Small intestine (tissue), 7 donors: ENCODE measurements around the gene MMP14. TPM values are rescaled to one million over a fixed set of nuclear protein-coding genes. Genes with fewer than 3 reads are reported as not detected.
A peak's percentile ranks its signal among the peaks of the same experiment; 100 is the strongest.
"Not testable (repeated sequence)": the region's sequence is repeated elsewhere in the genome, so short reads cannot be mapped to it uniquely, and the experiment has no call there.

Experiments
- DNase-seq, 2 donors: peaks; one replicate each; pipeline versions ENCODE4 v3.0.0 to v3.0.0-alpha.2; 2013
- FAIRE-seq: peaks from 2 replicates; lab custom pipeline; 2012; peaks lifted over from hg19 to GRCh38; lab: Jason Lieb, UNC
- H3K27ac ChIP-seq, 3 donors: one replicate each; pipeline ENCODE4 v1.5.1; 2013; ENCODE audit warnings: low read length in 2 of 3, mild to moderate bottlenecking in 2 of 3, control low read depth in 1 of 3, inconsistent platforms in 1 of 3, low read depth in 1 of 3, moderate library complexity in 1 of 3
- H3K27me3 ChIP-seq, 3 donors: one replicate each; pipeline ENCODE4 v1.6.1; 2013; ENCODE audit warnings: low read length in 3 of 3, inconsistent platforms in 1 of 3; ENCODE audit not compliant: control insufficient read depth in 3 of 3, insufficient read depth in 3 of 3
- H3K36me3 ChIP-seq, 3 donors: one replicate each; pipeline ENCODE4 v1.6.1; 2013; ENCODE audit warnings: low read length in 3 of 3, inconsistent platforms in 1 of 3, low read depth in 1 of 3, mild to moderate bottlenecking in 1 of 3, moderate library complexity in 1 of 3; ENCODE audit not compliant: control insufficient read depth in 3 of 3, insufficient read depth in 2 of 3
- H3K4me1 ChIP-seq, 3 donors: one replicate each; pipeline ENCODE4 v1.6.1; 2013; ENCODE audit warnings: low read length in 2 of 3, inconsistent platforms in 1 of 3, low read depth in 1 of 3, mild to moderate bottlenecking in 1 of 3, moderate library complexity in 1 of 3; ENCODE audit not compliant: control insufficient read depth in 3 of 3, insufficient read depth in 2 of 3
- H3K4me3 ChIP-seq, 3 donors: one replicate each; pipeline ENCODE4 v1.5.1; 2013; ENCODE audit warnings: low read length in 3 of 3, control low read depth in 1 of 3, inconsistent platforms in 1 of 3, low read depth in 1 of 3, mild to moderate bottlenecking in 1 of 3, moderate library complexity in 1 of 3
- H3K9me3 ChIP-seq, 2 donors: one replicate each; pipeline ENCODE4 v1.6.1; 2013; ENCODE audit warnings: low read depth in 1 of 2, low read length in 1 of 2; ENCODE audit not compliant: control insufficient read depth in 2 of 2, insufficient read depth in 1 of 2
- WGBS, 3 donors: extraction: QIAGEN DNeasy Blood & Tissue Kit; methylation state at CpG; one replicate each; pipeline ENCODE4 v1.1.7; 2013; 5-methylcytosine and 5-hydroxymethylcytosine counted together
- polyA plus RNA-seq, 4 donors: library from polyadenylated mRNA; stranded (reverse) in 3 of 4; unstranded in 1 of 4; fragments of 200-250 nt in 3 of 4; fragments of 120-200 nt in 1 of 4; gene quantifications; one replicate each; pipeline versions ENCODE4 v1.2.1 to v1.2.3, GENCODE V29; 2013
- donor health status: healthy with polysubstance abuse.
- donor health status: control.
- donor health status: control.
- donor health status: Bipolar disorder and iron deficiency.
- donor health status: healthy.

MMP14 gene
- polyA plus RNA-seq, 4 donors, result 6.9 to 105 (median 58.2) TPM

GRCh38 chr14:22852940-22853767, 16.8 kb downstream of the MMP14 start:
- Histone ChIP-seq H3K9me3 (peaks cover 0 to 4% of the 10 kb centered on the region in 2 donors), H3K27ac (peak overlapping the region; percentile 78 to 100 (median 93)), H3K4me3 (peak overlapping the region in 2 of 3 donors; percentile 44 to 61), H3K27me3 (no peaks in the 10 kb centered on the region), H3K36me3 (peaks cover 0 to 8% (median 0%) of the 10 kb centered on the region in 3 donors), H3K4me1 (peaks cover 0 to 46% (median 6%) of the 10 kb centered on the region in 3 donors)
- WGBS, 3 donors, result 0 to 2% (median 1%) methylated on average over 20 of the region's 20 CpGs
- FAIRE-seq, result no peak
- DNase-seq, result peak; percentile 87 to 95

GRCh38 chr14:22854296-22854695, 17.9 kb downstream of the MMP14 start:
- H3K9me3 ChIP-seq, DNase-seq, H3K36me3 ChIP-seq, H3K4me3 ChIP-seq, H3K27me3 ChIP-seq, FAIRE-seq: not testable (repeated sequence)
- Histone ChIP-seq H3K27ac (peak overlapping the region in 1 of 3 donors; percentile 72), H3K4me1 (peaks cover 0 to 46% (median 6%) of the 10 kb centered on the region in 3 donors)
- 94 to 96% (median 96%) methylated on average over 11 of the region's 11 CpGs for WGBS, 3 donors

GRCh38 chr14:22854963-22855724, 18.8 kb downstream of the MMP14 start:
- DNase-seq (peak; percentile 20 to 71), FAIRE-seq (no peak)
- peaks cover 0 to 2% (median 0%) of the 10 kb centered on the region in 3 donors for H3K36me3 ChIP-seq
- H3K27me3 ChIP-seq, result no peaks in the 10 kb centered on the region
- H3K4me1 ChIP-seq, result peaks cover 0 to 43% (median 6%) of the 10 kb centered on the region in 3 donors
- peak overlapping the region in 1 of 3 donors; percentile 72 for H3K27ac ChIP-seq
- 87 to 93% (median 89%) methylated on average over 8 of the region's 8 CpGs for WGBS, 3 donors
- H3K4me3 ChIP-seq, result no peak overlapping the region
- H3K9me3 ChIP-seq, result peaks cover 0 to 4% of the 10 kb centered on the region in 2 donors

- no peak overlapping the region for H3K4me3 ChIP-seq
- FAIRE-seq (no peak), DNase-seq (no peak)
- no peaks in the 10 kb centered on the region for H3K36me3 ChIP-seq
- H3K4me1 ChIP-seq, result peaks cover 0 to 32% (median 6%) of the 10 kb centered on the region in 3 donors
- peaks cover 0 to 4% of the 10 kb centered on the region in 2 donors for H3K9me3 ChIP-seq
- no peak overlapping the region for H3K27ac ChIP-seq
- 91 to 96% (median 95%) methylated on average over 5 of the region's 5 CpGs for whole genome bisulfite sequencing, 3 donors
- H3K27me3 ChIP-seq, result no peaks in the 10 kb centered on the region
Observed at GRCh38 chr14:22856428-22856827, 20.0 kb downstream of the MMP14 start.

- not testable (repeated sequence) for H3K9me3 ChIP-seq, H3K4me1 ChIP-seq, H3K27ac ChIP-seq, DNase-seq, H3K4me3 ChIP-seq, H3K36me3 ChIP-seq, H3K27me3 ChIP-seq, FAIRE-seq
- whole genome bisulfite sequencing, 3 donors, result 54 to 90% (median 89%) methylated on average over 3 of the region's 3 CpGs
Observed at GRCh38 chr14:22860377-22860776, 24.0 kb downstream of the MMP14 start.

GRCh38 chr14:22861651-22862050, 25.3 kb downstream of the MMP14 start:
- Histone ChIP-seq H3K27me3 (no peaks in the 10 kb centered on the region), H3K36me3 (no peaks in the 10 kb centered on the region), H3K4me3 (no peak overlapping the region), H3K27ac (no peak overlapping the region), H3K4me1 (peaks cover 0 to 5% (median 0%) of the 10 kb centered on the region in 3 donors), H3K9me3 (peaks cover 0 to 4% of the 10 kb centered on the region in 2 donors)
- no peak for DNase-seq
- FAIRE-seq, result no peak

- H3K27ac ChIP-seq, result no peak overlapping the region
- DNase-seq (no peak), FAIRE-seq (no peak)
- no peaks in the 10 kb centered on the region for H3K27me3 ChIP-seq
- WGBS, 3 donors, result 84 to 92% (median 88%) methylated on average over 4 of the region's 4 CpGs
- H3K9me3 ChIP-seq, result no peaks in the 10 kb centered on the region
- H3K36me3 ChIP-seq, result no peaks in the 10 kb centered on the region
- no peak overlapping the region for H3K4me3 ChIP-seq
- peaks cover 0 to 5% (median 0%) of the 10 kb centered on the region in 3 donors for H3K4me1 ChIP-seq
Observed at GRCh38 chr14:22864979-22865378, 28.6 kb downstream of the MMP14 start.
